ENCODE data around the gene RNU6-9. TPM values are rescaled to one million over a fixed set of nuclear protein-coding genes. Genes with fewer than 3 reads are reported as not detected.

Gene RNU6-9
- total RNA-seq, 1 experiment from 2014 or later = not detected

GRCh38 chr19:883661-884211 is 9.5 kb upstream of the RNU6-9 start:
- H3K9me2 ChIP-seq (ENCODE audit: insufficient read depth) = no peaks in the 10 kb centered on the region
- no peaks in the 10 kb centered on the region for H3K79me2 ChIP-seq (ENCODE audit: low read depth)
- 0 out of 2 replicates have a peak overlapping the region, but pooled peaks have one; percentile 40 for H3K4me2 ChIP-seq
- DNase-seq = peak; percentile 97 to 98
- peak; percentile 74 for TF ChIP-seq CTCF (conservative IDR thresholded peaks at IDR 0.05)
- no peak for TF ChIP-seq EZH2 (IDR thresholded peaks at IDR 0.05; ENCODE audit: low read depth)
- 0 out of 2 replicates have a peak, but pooled peaks cover 8% of the 10 kb centered on the region for H3K36me3 ChIP-seq (ENCODE audit: low read depth)
- ChIA-PET CTCF (interaction anchor here (0.5 to 0.6 kb wide), 3 partner anchors 23 to 141 kb away, joined by 3 to 5 read pairs (median 5); no protein-coding TSS in a partner anchor), POLR2A (ENCODE audit: unreplicated experiment) (no interaction called here)
- no peak overlapping the region for H3K4me3 ChIP-seq
- intact Hi-C loops (cut with micrococcal nuclease; ENCODE audit: unreplicated experiment) = loop anchor here (1.0 to 2.0 kb wide), 3 partner anchors 25 to 113 kb away; no protein-coding TSS in a partner anchor
- H3K4me1 ChIP-seq (replicated peaks; ENCODE audit: insufficient read depth) = peaks cover 14% of the 10 kb centered on the region
- no TSS peak for BruUV-seq (replicated peaks)
- no peaks in the 10 kb centered on the region for H3K9me3 ChIP-seq (ENCODE audit: insufficient read depth, low read depth)
- H3K27me3 ChIP-seq (ENCODE audit: insufficient read depth, low read depth) = no peaks in the 10 kb centered on the region
- no peak overlapping the region for H3K27ac ChIP-seq
- no peak overlapping the region for H2AFZ ChIP-seq
- peaks cover 30% of the 10 kb centered on the region for H3F3A ChIP-seq (ENCODE audit: insufficient read depth, low read depth)
- peaks cover 54% of the 10 kb centered on the region for H4K20me1 ChIP-seq (ENCODE audit: insufficient read depth)

GRCh38 chr19:884420-885211 is 8.7 kb upstream of the RNU6-9 start:
- DNase-seq = no peak
- Histone ChIP-seq H3K36me3 (ENCODE audit: low read depth) (0 out of 2 replicates have a peak, but pooled peaks cover 8% of the 10 kb centered on the region), H3K27ac (no peak overlapping the region), H3F3A (ENCODE audit: insufficient read depth, low read depth) (peaks cover 36% of the 10 kb centered on the region), H3K9me3 (ENCODE audit: insufficient read depth, low read depth) (no peaks in the 10 kb centered on the region), H3K4me2 (0 out of 2 replicates have a peak overlapping the region, but pooled peaks have one; percentile 37), H2AFZ (no peak overlapping the region), H3K9me2 (ENCODE audit: insufficient read depth) (no peaks in the 10 kb centered on the region), H3K4me3 (no peak overlapping the region), H3K27me3 (ENCODE audit: insufficient read depth, low read depth) (no peaks in the 10 kb centered on the region), H3K4me1 (replicated peaks; ENCODE audit: insufficient read depth) (peaks cover 14% of the 10 kb centered on the region), H4K20me1 (ENCODE audit: insufficient read depth) (peaks cover 59% of the 10 kb centered on the region), H3K79me2 (ENCODE audit: low read depth) (no peaks in the 10 kb centered on the region)
- BruUV-seq (replicated peaks) = no TSS peak
- CTCF ChIA-PET = no interaction called here
- TF ChIP-seq EZH2 (IDR thresholded peaks at IDR 0.05; ENCODE audit: low read depth) = no peak
- TF ChIP-seq CTCF (conservative IDR thresholded peaks at IDR 0.05) = no peak
- POLR2A ChIA-PET (ENCODE audit: unreplicated experiment) = no interaction called here
- intact Hi-C loops (cut with micrococcal nuclease; ENCODE audit: unreplicated experiment) = no loop called here

- Histone ChIP-seq H3K36me3 (ENCODE audit: low read depth) (0 out of 2 replicates have a peak, but pooled peaks cover 8% of the 10 kb centered on the region), H3K4me2 (no peak overlapping the region), H4K20me1 (ENCODE audit: insufficient read depth) (peaks cover 57% of the 10 kb centered on the region), H3K27ac (no peak overlapping the region), H3K9me3 (ENCODE audit: insufficient read depth, low read depth) (no peaks in the 10 kb centered on the region), H3K4me1 (replicated peaks; ENCODE audit: insufficient read depth) (peaks cover 14% of the 10 kb centered on the region), H3K9me2 (ENCODE audit: insufficient read depth) (no peaks in the 10 kb centered on the region), H3K79me2 (ENCODE audit: low read depth) (no peaks in the 10 kb centered on the region), H3F3A (ENCODE audit: insufficient read depth, low read depth) (peaks cover 38% of the 10 kb centered on the region), H3K4me3 (no peak overlapping the region), H3K27me3 (ENCODE audit: insufficient read depth, low read depth) (no peaks in the 10 kb centered on the region), H2AFZ (no peak overlapping the region)
- ChIA-PET POLR2A (ENCODE audit: unreplicated experiment) (no interaction called here), CTCF (no interaction called here)
- DNase-seq = no peak
- intact Hi-C loops (cut with micrococcal nuclease; ENCODE audit: unreplicated experiment) = no loop called here
- no TSS peak for BruUV-seq (replicated peaks)
- TF ChIP-seq CTCF (conservative IDR thresholded peaks at IDR 0.05) (no peak), EZH2 (IDR thresholded peaks at IDR 0.05; ENCODE audit: low read depth) (no peak)
Observed at GRCh38 chr19:885536-886224, 7.6 kb upstream of the RNU6-9 start.
